Neural cell (in vitro differentiated cells): ENCODE data around the gene TOP1. TPM values are rescaled to one million over a fixed set of nuclear protein-coding genes. Genes with fewer than 3 reads are reported as not detected.

Source experiments
- H2AFZ ChIP-seq: fragments of 200-600, 300-800 bp; sonication (generic), shearing (Covaris generic); 2 replicates; pipeline ENCODE4 v1.6.0; 2014; ENCODE audit warnings: low read depth, mild to moderate bottlenecking, antibody characterized with exemption, low read length, moderate library complexity
- H3F3A ChIP-seq: fragments of 200-600 bp; shearing (Covaris generic); 2 replicates; pipeline ENCODE4 v1.6.1; 2016; ENCODE audit warnings: mild to moderate bottlenecking, moderate library complexity, mixed read lengths, antibody characterized with exemption, low read length; ENCODE audit not compliant: insufficient read depth, poor library complexity, severe bottlenecking
- H3K27ac ChIP-seq: fragments of 200-600, 300-800 bp; sonication (generic), shearing (Covaris generic); 2 replicates; pipeline ENCODE4 v1.5.1; 2014; ENCODE audit warnings: mild to moderate bottlenecking, low read length, moderate library complexity
- H3K27me3 ChIP-seq: fragments of 300-800, 200-600 bp; sonication (generic), shearing (Covaris generic); 2 replicates; pipeline ENCODE4 v1.6.0; 2014; ENCODE audit warnings: mild to moderate bottlenecking, low read depth, low read length, moderate library complexity; ENCODE audit not compliant: insufficient read depth
- H3K36me3 ChIP-seq: fragments of 300-800, 200-600 bp; sonication (generic), shearing (Covaris generic); 2 replicates; pipeline ENCODE4 v1.5.1; 2014; ENCODE audit warnings: mild to moderate bottlenecking, antibody characterized with exemption, low read length, moderate library complexity; ENCODE audit not compliant: insufficient read depth
- H3K4me2 ChIP-seq: fragments of 300-800, 200-600 bp; sonication (generic), shearing (Covaris generic); 2 replicates; pipeline ENCODE4 v1.6.0; 2014; ENCODE audit warnings: mild to moderate bottlenecking, low read length
- H3K4me3 ChIP-seq: fragments of 300-800, 200-600 bp; sonication (generic), shearing (Covaris generic); 2 replicates; pipeline ENCODE4 v1.5.1; 2014; ENCODE audit warnings: mild to moderate bottlenecking, low read length, moderate library complexity
- H3K79me2 ChIP-seq: fragments of 200-600 bp; shearing (Covaris generic); replicated peaks from 2 replicates; pipeline ENCODE4 v1.6.0; 2014; ENCODE audit warnings: mild to moderate bottlenecking, low read length, moderate library complexity; ENCODE audit not compliant: insufficient read depth
- H3K9ac ChIP-seq: fragments of 300-800, 200-600 bp; sonication (generic), shearing (Covaris generic); 2 replicates; pipeline ENCODE4 v1.6.1; 2016; ENCODE audit warnings: mild to moderate bottlenecking, low read length, mixed read lengths
- H3K9me2 ChIP-seq: fragments of 200-600 bp; shearing (Covaris generic); 2 replicates; pipeline ENCODE4 v1.6.1; 2016; ENCODE audit warnings: mild to moderate bottlenecking, low read length, mixed read lengths; ENCODE audit not compliant: insufficient read depth
- H3K9me3 ChIP-seq: fragments of 200-600, 300-800 bp; sonication (generic), shearing (Covaris generic); 2 replicates; pipeline ENCODE4 v1.6.1; 2016; ENCODE audit warnings: mild to moderate bottlenecking, mixed run types, low read length, moderate library complexity, mixed read lengths
- H4K20me1 ChIP-seq: fragments of 200-600 bp; shearing (Covaris generic); 2 replicates; pipeline ENCODE4 v1.6.1; 2016; ENCODE audit warnings: mild to moderate bottlenecking, mixed run types; ENCODE audit not compliant: insufficient read depth
- CTCF ChIP-seq: fragments of 450-650 bp; IDR thresholded peaks from 2 replicates; pipeline ENCODE4 v1.5.1; 2014; ENCODE audit warnings: antibody characterized with exemption, mild to moderate bottlenecking, moderate library complexity; ENCODE audit not compliant: poor library complexity, severe bottlenecking
- EP300 ChIP-seq: fragments of 450-650 bp; conservative IDR thresholded peaks from 2 replicates; pipeline ENCODE4 v1.6.1; 2014; ENCODE audit warnings: antibody characterized with exemption, mild to moderate bottlenecking, moderate library complexity; ENCODE audit not compliant: poor library complexity, severe bottlenecking
- EZH2 ChIP-seq: fragments of 200-600, 300-800 bp; shearing (Covaris generic), sonication (generic); IDR thresholded peaks from 2 replicates; pipeline ENCODE4 v1.6.1; 2014; ENCODE audit warnings: antibody characterized with exemption, low read length, borderline replicate concordance, mild to moderate bottlenecking; ENCODE audit not compliant: insufficient read depth, poor library complexity, severe bottlenecking
- MXI1 ChIP-seq: fragments of 450-650 bp; conservative IDR thresholded peaks from 2 replicates; pipeline ENCODE4 v1.6.1; 2014; ENCODE audit warnings: antibody characterized with exemption, mild to moderate bottlenecking; ENCODE audit not compliant: poor library complexity, severe bottlenecking
- POLR2AphosphoS5 ChIP-seq: IDR thresholded peaks from 2 replicates; pipeline ENCODE4 v1.6.1; 2012
- RAD21 ChIP-seq: fragments of 450-650 bp; conservative IDR thresholded peaks from 2 replicates; pipeline ENCODE4 v1.6.1; 2014; ENCODE audit warnings: antibody characterized with exemption, mild to moderate bottlenecking, moderate library complexity
- REST ChIP-seq: IDR thresholded peaks from 2 replicates; pipeline ENCODE4 v1.6.1; 2012; ENCODE audit warnings: borderline replicate concordance
- SMC3 ChIP-seq: fragments of 450-650 bp; conservative IDR thresholded peaks from 2 replicates; pipeline ENCODE4 v1.6.1; 2014; ENCODE audit warnings: antibody characterized with exemption, mild to moderate bottlenecking, moderate library complexity; ENCODE audit not compliant: poor library complexity
- TAF1 ChIP-seq: IDR thresholded peaks from 2 replicates; pipeline ENCODE4 v1.6.1; 2012; ENCODE audit warnings: low read depth
- polyA plus RNA-seq: library from polyadenylated mRNA; depleted of rRNA; stranded (reverse); fragments of >200 nt; gene quantifications from 2 replicates; pipeline ENCODE4 v1.2.3, GENCODE V29; 2014

TOP1 gene
- polyA plus RNA-seq, 1 donor from 2014 or later = 33.2 TPM

- H3K4me3 ChIP-seq = no peak overlapping the region
- no peaks in the 10 kb centered on the region for H4K20me1 ChIP-seq
- no peaks in the 10 kb centered on the region for H3F3A ChIP-seq
- TF ChIP-seq TAF1 = no peak
- TF ChIP-seq MXI1 = no peak
- TF ChIP-seq REST = no peak
- TF ChIP-seq POLR2AphosphoS5 = no peak
- TF ChIP-seq EZH2 = no peak
- TF ChIP-seq EP300 = no peak
- no peak for TF ChIP-seq RAD21
- TF ChIP-seq SMC3 = no peak
- no peak for TF ChIP-seq CTCF
- no peak overlapping the region for H3K4me2 ChIP-seq
- no peak overlapping the region for H3K27ac ChIP-seq
- no peak overlapping the region for H2AFZ ChIP-seq
- no peaks in the 10 kb centered on the region for H3K79me2 ChIP-seq
- H3K9me2 ChIP-seq = no peaks in the 10 kb centered on the region
- no peak overlapping the region for H3K9ac ChIP-seq
- H3K36me3 ChIP-seq = peaks cover 4% of the 10 kb centered on the region
- H3K27me3 ChIP-seq = no peaks in the 10 kb centered on the region
- no peaks in the 10 kb centered on the region for H3K9me3 ChIP-seq
These were observed 73.0 kb downstream of the TOP1 start for GRCh38 chr20:41101660-41102059.

GRCh38 chr20:41108531-41108930 lies 79.9 kb downstream of the TOP1 start:
- H3K4me2 ChIP-seq = no peak overlapping the region
- no peak overlapping the region for H3K27ac ChIP-seq
- no peak for TF ChIP-seq TAF1
- TF ChIP-seq EZH2 = no peak

GRCh38 chr20:41110012-41110411 lies 81.4 kb downstream of the TOP1 start:
- Histone ChIP-seq H3K27ac (no peak overlapping the region), H3K9me3 (no peaks in the 10 kb centered on the region), H3K4me2 (no peak overlapping the region), H3F3A (no peaks in the 10 kb centered on the region), H3K4me3 (no peak overlapping the region), H4K20me1 (no peaks in the 10 kb centered on the region), H3K9me2 (no peaks in the 10 kb centered on the region), H2AFZ (no peak overlapping the region), H3K36me3 (peaks cover 18% of the 10 kb centered on the region), H3K79me2 (no peaks in the 10 kb centered on the region), H3K9ac (no peak overlapping the region), H3K27me3 (no peaks in the 10 kb centered on the region)
- TF ChIP-seq EP300 (no peak), RAD21 (no peak), POLR2AphosphoS5 (no peak), SMC3 (no peak), CTCF (no peak), EZH2 (no peak), TAF1 (no peak), MXI1 (no peak), REST (no peak)

More at GRCh38 chr20:41108531-41108930, 79.9 kb downstream of the TOP1 start:
- Histone ChIP-seq H3K27me3 (no peaks in the 10 kb centered on the region), H3K36me3 (peaks cover 18% of the 10 kb centered on the region), H3F3A (no peaks in the 10 kb centered on the region), H4K20me1 (no peaks in the 10 kb centered on the region), H3K4me3 (no peak overlapping the region), H3K9me3 (no peaks in the 10 kb centered on the region), H2AFZ (no peak overlapping the region), H3K9me2 (no peaks in the 10 kb centered on the region), H3K9ac (no peak overlapping the region), H3K79me2 (no peaks in the 10 kb centered on the region)
